ENCODE measurements around the gene TBC1D5. TPM values are rescaled to one million over a fixed set of nuclear protein-coding genes. Genes with fewer than 3 reads are reported as not detected.

TBC1D5 gene
- total RNA-seq, 4 donors from 2014 or later: 51.9 to 66.8 (median 60.1) TPM

DNA sequence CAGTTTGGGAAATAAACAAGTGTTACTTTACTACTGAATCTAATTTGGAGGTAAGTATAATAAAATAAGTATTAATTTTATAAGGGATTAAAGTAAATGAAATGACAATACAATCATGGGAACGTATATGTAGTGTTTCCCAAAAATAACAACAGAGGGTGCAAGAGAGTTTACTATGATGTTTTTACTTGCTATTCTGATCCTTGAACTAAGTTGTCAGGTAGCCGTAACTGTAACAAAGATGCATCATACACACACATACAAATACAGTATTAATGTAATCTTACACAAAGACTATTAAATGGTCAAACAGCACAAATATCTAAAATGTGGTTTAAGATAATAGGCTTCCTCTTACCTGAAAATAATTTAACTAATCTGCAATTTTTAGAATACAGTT lies 311.4 kb downstream of the TBC1D5 start:
- 9 to 12% methylated on average over 2 of the region's 2 CpGs for WGBS, 2 donors
- H3K4me3 ChIP-seq (ENCODE audit: low read depth, poor library complexity, severe bottlenecking): no peak overlapping the region
- intact Hi-C loops (cut with DNase I; ENCODE audit: low total_unique reads): loop anchor here (5.0 kb wide), 1 partner anchor 411 kb away; no protein-coding TSS in a partner anchor
- TF ChIP-seq, protein P1, sequence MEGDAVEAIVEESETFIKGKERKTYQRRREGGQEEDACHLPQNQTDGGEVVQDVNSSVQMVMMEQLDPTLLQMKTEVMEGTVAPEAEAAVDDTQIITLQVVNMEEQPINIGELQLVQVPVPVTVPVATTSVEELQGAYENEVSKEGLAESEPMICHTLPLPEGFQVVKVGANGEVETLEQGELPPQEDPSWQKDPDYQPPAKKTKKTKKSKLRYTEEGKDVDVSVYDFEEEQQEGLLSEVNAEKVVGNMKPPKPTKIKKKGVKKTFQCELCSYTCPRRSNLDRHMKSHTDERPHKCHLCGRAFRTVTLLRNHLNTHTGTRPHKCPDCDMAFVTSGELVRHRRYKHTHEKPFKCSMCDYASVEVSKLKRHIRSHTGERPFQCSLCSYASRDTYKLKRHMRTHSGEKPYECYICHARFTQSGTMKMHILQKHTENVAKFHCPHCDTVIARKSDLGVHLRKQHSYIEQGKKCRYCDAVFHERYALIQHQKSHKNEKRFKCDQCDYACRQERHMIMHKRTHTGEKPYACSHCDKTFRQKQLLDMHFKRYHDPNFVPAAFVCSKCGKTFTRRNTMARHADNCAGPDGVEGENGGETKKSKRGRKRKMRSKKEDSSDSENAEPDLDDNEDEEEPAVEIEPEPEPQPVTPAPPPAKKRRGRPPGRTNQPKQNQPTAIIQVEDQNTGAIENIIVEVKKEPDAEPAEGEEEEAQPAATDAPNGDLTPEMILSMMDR (IDR thresholded peaks at IDR 0.05): no peak
- no peak for TF ChIP-seq POLR2A (IDR thresholded peaks at IDR 0.05)
- no peak for DNase-seq (ENCODE audit: low spot score in 2 of 2)

DNA sequence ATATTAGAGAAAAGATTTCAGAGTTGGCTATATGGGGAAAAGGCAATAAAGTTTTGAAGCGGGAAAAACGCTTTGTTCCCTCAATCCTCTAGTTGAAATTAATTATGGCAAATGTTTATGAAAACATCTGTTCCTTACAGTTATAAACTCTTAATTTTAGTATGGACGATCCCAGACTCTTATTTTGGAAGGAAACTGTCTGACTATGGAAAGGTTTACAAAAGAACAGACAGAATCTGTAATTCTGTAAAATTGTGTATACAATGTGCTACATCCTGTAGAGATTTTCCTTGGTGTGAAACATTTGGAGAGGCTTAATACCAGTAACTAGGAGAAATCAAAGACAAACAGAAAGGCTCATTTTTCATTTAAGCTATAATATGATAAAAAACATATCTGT lies 311.8 kb downstream of the TBC1D5 start:
- TF ChIP-seq POLR2A (IDR thresholded peaks at IDR 0.05): no peak
- TF ChIP-seq, protein P1 (IDR thresholded peaks at IDR 0.05): no peak
- no peak overlapping the region for H3K4me3 ChIP-seq (ENCODE audit: low read depth, poor library complexity, severe bottlenecking)
- intact Hi-C loops (cut with DNase I; ENCODE audit: low total_unique reads): loop anchor here (5.0 kb wide), 1 partner anchor 412 kb away; no protein-coding TSS in a partner anchor
- 70 to 81% methylated on average over 3 of the region's 3 CpGs for WGBS, 2 donors
- DNase-seq (ENCODE audit: low spot score in 2 of 2): no peak

DNA sequence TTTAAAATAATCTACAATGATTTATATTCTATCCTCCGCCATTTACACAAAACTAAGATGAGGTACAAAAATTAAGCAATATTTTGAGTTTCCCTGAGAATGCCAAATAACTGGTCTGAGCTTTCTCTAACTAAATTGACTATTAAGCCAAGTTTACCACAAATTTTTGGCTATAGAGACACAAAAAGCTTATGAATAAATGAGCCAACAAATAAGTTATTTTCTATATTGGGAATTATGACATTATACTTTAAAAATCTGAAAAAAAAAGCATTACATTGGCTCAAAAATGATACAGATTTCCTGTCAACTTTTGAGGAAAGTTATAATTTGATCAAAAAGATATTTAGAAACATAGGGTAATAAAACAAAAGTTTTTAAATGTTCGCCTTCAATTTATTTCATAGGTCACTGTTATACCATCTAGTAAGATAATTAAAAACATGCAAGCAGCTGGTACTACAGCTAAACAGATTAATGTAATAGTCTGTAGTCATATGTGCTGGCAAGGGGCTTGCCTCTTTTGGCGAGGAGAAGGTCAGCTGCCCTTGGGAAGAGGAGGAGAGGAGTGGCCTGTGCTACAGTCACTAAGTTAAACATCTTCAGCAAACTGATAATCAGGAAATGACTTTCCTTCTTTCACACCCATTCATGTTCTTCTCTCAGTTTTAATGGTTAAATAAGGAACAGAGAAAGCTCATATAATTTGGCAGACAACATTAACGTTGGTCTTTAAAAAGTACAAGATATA lies 318.5 kb downstream of the TBC1D5 start:
- no peak overlapping the region for H3K4me3 ChIP-seq (ENCODE audit: low read depth, poor library complexity, severe bottlenecking)
- intact Hi-C loops (cut with DNase I; ENCODE audit: low total_unique reads): loop anchor here (5.0 kb wide), 1 partner anchor 273 kb away; no protein-coding TSS in a partner anchor
- 51 to 61% methylated on average over 4 of the region's 4 CpGs for WGBS, 2 donors
- no peak for DNase-seq (ENCODE audit: low spot score in 2 of 2)
- TF ChIP-seq, protein P1 (IDR thresholded peaks at IDR 0.05): no peak
- no peak for TF ChIP-seq POLR2A (IDR thresholded peaks at IDR 0.05)

DNA sequence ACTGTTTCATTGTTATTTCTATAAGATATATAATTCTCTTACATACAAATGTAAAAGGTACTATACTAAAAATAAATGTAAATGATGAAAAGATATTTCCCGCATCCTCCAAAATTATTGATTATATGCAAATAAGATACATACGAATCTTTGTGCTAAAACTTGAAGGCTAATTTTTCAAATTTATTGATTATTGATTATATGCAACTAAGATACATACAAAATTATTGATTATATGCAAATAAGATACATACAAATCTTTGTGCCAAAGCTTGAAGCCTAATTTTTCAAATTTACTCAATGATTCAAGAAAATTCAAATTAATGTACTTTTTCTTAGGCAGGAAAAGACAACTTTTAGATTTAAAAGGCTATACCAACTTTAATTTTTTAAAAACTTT lies 319.8 kb downstream of the TBC1D5 start:
- TF ChIP-seq, protein P1 (IDR thresholded peaks at IDR 0.05): no peak
- TF ChIP-seq POLR2A (IDR thresholded peaks at IDR 0.05): no peak
- 95 to 97% methylated on average over 2 of the region's 2 CpGs for WGBS, 2 donors
- intact Hi-C loops (cut with DNase I; ENCODE audit: low total_unique reads): loop anchor here (5.0 kb wide), 1 partner anchor 275 kb away; no protein-coding TSS in a partner anchor
- DNase-seq (ENCODE audit: low spot score in 2 of 2): no peak
- H3K4me3 ChIP-seq (ENCODE audit: low read depth, poor library complexity, severe bottlenecking): no peak overlapping the region

DNA sequence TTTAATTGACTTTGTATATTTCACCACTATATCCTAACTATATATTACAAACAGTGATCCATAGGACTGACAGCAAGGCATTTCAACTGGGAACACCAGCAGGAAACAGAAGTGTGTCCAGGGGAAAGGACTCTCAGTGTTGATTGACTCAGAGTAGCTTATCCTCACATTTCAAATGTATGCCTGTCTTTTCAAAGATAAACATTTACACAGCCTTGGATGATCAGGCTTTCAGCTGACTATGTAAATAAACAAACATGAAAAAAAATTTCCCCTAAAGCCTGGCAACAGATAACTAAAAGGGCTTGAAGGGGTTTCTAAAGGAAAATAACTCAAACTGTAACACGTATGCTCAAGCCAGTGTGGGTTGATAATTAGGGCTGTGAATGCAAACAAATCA lies 321.8 kb downstream of the TBC1D5 start:
- TF ChIP-seq, protein P1 (IDR thresholded peaks at IDR 0.05): no peak
- TF ChIP-seq POLR2A (IDR thresholded peaks at IDR 0.05): no peak
- no peak for DNase-seq (ENCODE audit: low spot score in 2 of 2)
- intact Hi-C loops (cut with DNase I; ENCODE audit: low total_unique reads): loop anchor here (5.0 kb wide), 1 partner anchor 277 kb away; no protein-coding TSS in a partner anchor
- no peak overlapping the region for H3K4me3 ChIP-seq (ENCODE audit: low read depth, poor library complexity, severe bottlenecking)
- 85 to 91% methylated on average over 1 of the region's 1 CpG for WGBS, 2 donors
